ENCODE results near the gene ROR2.

DNA sequence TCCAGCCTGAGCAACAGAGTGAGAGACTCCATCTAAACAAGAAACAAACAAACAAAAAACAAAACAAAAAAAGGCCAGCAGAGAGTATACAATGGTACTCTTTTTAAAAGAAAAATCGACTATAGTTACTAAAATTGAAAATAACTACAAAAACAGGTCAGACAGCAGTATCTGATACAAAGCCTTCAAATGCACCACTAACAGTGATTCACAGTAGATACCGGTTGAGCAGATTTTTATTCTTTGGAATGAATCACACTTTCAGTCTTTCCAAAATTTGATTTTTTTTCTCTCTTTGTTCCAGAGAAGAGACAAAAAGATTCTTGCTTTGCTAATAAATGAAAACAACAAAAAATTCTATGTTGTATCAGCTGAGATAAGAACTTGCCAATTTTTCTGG is 36.9 kb downstream of the ROR2 start:
- no peak for TF ChIP-seq CTCF (IDR thresholded peaks at IDR 0.05)
- no peak for TF ChIP-seq POLR2AphosphoS5 (IDR thresholded peaks at IDR 0.05)
- TF ChIP-seq POLR2A (IDR thresholded peaks at IDR 0.05), result no peak
